ENCODE results near the gene ELMOD1.
A peak's percentile ranks its signal among the peaks of the same experiment; 100 is the strongest.
"Not testable (repeated sequence)": the region's sequence is repeated elsewhere in the genome, so short reads cannot be mapped to it uniquely, and the experiment has no call there.

ELMOD1 gene

GRCh38 chr11:107590460-107591377, at the start of gene ELMOD1:
Gene ELMOD1 (plus strand): TSS chr11:107591147. CDS start chr11:107618190, 27,043 bp downstream.
- peak in 41 of 56 donors; percentile 17 to 75 (median 47) for DNase-seq

DNA sequence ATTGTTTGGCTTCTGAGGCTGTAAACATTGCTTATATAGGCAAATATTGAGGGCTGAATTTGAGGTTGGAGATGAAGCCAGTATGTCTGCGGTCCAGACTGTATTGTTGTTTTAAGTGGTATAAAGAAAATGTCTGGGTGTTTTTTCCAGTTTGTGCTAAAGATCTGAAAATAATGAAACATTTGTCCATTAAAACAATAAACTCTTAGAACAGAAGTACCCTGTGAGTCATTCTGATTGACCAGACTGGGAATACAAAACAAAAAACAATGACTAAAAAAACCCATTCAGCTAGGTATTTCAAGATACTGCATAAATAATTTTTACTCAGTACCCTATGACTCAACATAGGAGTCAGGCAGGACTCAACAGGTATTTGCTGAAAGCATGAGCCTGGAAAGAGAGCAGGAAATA, 45.8 kb upstream of the ELMOD1 start:
- DNase-seq, result no peak

- DNase-seq, result no peak
Observed at GRCh38 chr11:107547961-107548360, 43.0 kb upstream of the ELMOD1 start.

DNA sequence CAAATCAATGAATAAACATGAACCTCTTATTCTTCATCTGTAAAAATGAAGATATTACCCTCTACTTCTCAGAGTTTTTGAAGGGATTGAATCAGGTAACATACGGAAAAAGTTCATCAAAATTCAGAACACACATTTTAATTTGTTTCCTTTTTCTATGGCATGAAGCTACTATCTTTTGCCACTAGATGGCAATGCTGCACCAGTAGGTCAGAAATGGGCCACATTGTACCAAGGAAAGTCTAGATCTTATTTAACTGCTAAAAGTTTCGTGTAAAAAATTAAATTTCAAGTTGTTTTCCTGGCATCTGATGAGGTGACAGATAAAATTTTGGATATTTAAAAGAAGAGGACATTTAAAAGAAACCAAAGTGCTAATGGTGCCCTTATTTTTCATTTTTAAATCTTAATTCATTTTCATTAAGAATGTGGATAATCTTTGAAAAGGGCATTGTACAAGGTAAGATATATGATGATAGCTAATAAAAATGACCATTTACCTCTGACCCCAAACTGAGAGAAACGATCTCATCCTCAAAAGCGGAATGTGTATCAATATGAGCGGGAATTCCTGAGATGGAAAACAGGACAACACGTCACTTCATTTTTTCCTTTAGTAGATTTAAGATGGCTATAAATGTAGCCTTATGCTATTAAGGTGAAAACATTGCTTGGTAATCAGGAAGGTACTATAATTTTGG, 41.5 kb upstream of the ELMOD1 start:
- DNase-seq, result peak in 1 of 56 donors; percentile 11

DNA sequence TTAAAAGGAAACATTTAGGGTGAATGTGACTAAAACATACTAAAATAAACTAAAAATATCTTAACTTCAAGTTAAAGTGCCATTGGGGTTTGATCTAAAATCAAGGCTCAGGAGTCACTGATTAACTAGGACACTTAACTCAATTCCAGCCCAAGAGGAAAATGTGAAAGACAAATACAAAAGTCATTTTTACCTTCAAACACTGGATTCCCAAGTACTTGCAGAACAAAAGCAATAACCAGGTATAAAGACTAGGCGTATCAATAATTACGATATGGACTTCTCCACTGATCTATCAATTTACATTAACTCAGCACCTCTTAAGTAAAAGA, 41.0 kb upstream of the ELMOD1 start:
- no peak for DNase-seq

DNA sequence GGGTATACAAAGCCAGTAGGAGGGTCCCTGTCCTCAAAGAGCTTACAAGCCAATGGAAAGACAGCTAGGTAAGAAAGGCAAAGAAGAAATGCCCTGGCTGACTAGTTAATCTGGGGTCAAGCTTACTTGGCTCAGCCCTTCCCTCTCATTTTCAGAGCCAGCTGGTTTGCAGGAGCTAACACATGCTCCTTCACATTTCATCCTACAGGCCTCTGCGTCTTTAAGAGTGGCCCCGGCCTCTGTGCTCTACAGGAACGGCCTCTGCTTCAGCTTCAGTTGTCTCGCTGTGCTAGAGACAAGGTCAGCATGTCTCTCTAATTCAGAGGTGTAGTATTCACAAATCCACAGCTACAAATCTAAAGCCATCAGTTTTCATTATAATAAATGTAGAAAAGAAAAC, 40.6 kb upstream of the ELMOD1 start:
- DNase-seq, result no peak

DNA sequence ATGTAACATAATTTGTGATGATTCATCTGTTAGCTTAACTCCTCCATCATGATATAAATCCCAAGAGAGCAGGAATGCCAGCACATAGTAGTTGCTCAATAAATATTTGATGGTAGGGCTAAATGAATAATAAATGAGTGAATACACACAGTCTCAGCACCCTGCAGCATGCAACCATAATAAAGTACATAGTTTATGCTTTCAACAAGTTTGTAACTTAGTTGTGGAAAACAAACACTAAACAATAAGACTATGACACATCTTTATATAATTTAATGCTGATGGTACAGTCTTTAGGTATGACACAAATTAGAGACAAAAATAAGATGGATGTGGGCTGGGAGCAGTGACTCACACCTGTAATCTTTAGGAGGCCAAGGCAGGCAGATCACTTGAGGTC, 29.3 kb upstream of the ELMOD1 start:
- DNase-seq, result no peak

GRCh38 chr11:107562647-107563208, 28.2 kb upstream of the ELMOD1 start:
- no peak for DNase-seq

DNA sequence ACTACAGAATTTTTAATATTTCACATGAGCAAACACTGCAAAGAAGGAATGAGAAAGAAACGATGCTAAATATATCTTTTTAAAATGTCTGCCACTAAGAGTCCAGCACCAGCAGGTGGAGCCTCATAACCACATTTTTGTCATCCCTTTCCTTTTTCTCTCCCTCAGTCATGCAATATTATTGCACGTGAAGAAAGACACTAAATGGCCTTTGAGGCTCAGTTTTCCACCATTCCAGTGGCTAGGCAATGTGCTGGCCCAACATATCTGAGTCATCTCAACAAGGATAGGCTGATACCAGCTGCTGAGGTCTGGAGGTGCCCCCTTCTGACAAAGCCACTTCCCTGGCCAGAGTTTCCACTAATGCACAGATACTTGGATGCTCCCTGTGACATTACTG, 27.2 kb upstream of the ELMOD1 start:
- DNase-seq, result peak in 8 of 56 donors; percentile 2 to 37 (median 10)

GRCh38 chr11:107564877-107565218, 26.1 kb upstream of the ELMOD1 start:
- no peak for DNase-seq

GRCh38 chr11:107565219-107565937, 25.6 kb upstream of the ELMOD1 start, which contains the start of gene ALKBH8:
Gene ALKBH8 (minus strand): TSS chr11:107565735. CDS start chr11:107560893, 4,842 bp downstream.
- DNase-seq, result peak; percentile 13 to 88 (median 67)

GRCh38 chr11:107565955-107566501, 24.9 kb upstream of the ELMOD1 start:
- not testable (repeated sequence) for DNase-seq

- DNase-seq, result no peak
Observed at GRCh38 chr11:107566569-107566968, 24.4 kb upstream of the ELMOD1 start.

DNA sequence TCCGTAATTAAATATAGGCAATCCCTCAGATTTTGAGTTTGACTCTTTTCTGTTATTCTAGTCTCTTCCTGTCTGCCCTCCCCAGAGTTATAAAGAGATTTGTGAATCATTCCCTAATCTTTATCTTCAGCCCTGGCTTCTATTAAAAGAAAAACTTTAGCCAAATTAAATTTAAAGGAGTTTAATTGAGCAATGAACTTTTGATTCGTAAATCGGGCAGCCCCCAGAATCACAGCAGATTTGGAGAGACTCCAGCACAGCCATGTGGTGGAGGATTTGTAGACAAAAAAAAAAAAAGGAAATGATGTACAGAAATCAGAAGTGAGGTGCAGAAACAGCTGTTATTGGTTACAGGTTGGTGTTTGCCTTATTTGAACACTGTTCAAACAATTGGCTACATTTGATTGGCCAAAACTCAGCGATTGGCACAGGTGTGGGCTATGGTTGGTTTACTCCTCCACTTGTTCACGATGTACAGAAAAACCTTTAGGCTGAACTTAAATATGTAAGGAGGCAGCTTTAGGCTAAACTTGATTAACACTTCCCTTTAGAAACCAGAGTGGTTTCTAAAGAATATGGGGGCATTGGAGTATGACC, 23.1 kb upstream of the ELMOD1 start:
- no peak for DNase-seq

DNA sequence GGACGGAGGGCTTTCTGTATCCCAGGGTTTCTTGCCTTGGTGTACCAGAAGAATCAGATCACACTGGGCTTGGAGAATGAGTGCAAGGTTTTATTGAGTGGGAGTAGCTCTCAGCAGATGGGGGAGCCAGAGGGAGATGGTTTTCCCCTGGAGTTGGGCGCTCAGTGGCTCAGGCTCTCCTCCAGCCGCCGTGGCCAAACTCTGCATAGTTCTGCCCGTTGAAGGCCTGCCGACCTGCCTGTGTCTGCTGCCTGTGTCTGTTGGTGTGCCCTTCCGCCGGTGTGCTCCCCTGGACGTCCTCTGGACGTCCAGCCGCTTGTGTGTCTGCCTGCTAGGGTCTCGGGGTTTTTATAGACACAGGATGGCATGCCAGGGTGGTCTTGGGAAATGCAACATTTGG, 20.9 kb upstream of the ELMOD1 start:
- no peak for DNase-seq

DNA sequence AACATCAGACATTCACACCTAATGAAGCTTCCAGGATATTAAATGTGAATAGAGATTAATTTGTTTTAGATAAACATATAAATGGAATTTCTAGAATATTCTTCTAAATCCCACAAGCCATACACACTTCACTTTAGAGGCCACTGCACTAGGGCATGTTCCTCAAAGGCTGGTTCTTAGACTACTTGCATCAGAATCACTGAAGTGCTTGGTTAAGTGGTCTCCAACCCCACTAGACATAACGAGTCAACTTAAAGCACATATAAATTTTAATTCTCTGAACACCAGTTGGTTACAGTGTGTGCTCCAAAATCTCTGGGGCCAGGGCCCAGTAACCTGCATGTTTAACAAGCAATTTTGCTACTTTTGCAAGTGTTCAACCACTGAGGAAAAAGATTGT, 17.5 kb upstream of the ELMOD1 start:
- DNase-seq, result no peak

DNA sequence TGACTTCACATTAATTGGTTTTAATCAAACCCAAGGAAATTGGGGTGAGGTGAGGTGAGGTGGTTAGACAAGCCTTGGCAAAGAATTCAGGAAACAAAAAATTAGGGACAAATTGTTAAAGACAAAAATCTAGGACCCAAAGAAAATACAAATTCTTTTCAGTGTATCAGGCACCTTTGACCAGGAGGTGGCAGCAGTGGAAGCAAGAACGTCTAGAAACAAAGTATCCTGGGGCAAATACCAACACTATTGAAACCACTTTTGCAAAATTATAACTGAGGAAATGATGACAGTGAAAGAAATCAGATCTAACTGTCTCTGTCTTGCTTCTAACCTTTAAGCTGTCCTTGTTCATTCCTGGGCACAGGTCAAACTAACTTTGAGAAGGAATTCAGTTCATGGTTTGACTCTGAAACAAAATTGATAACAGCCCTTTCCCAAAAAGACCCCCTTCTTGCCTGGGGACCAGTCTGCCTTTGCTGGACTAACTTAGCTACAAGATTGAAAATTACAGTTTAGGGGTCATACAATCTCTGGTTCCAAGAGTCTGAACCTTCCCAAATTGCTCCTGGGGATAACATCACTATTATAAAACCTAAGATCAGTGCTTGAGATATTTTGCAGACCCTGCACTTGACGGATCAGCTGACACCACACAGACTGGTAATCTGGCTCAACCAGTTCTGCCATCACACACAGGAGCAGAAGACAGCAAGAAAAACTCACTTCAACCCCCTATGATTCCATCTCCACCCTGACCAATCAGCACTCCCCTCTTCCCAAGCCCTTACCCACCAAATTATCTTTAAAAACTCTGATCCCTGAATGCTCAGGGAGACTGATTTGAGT, 14.2 kb upstream of the ELMOD1 start:
- peak in 18 of 56 donors; percentile 9 to 77 (median 22) for DNase-seq

DNA sequence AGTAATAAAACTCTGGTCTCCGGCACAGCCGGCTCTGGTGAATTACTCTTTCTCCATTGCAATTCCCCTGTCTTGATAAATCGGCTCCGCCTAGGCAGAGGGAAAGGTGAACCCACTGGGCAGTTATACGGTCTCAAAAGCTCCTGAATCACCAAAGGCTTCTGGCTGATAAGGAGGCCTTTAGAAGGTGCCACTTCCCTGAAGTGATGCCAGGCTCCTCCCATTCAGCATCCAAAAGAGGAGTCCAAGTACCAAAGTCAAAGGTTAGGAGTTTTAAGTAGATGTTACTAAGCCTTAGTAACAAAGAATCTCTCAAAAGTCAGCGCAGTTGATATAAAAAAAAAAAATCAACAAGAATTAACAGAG, 13.6 kb upstream of the ELMOD1 start:
- DNase-seq, result no peak

- DNase-seq, result not testable (repeated sequence)
Observed at GRCh38 chr11:107579169-107579568, 11.8 kb upstream of the ELMOD1 start.

- DNase-seq, result no peak
Observed at GRCh38 chr11:107581147-107581546, 9.8 kb upstream of the ELMOD1 start.

Measured in amygdala (tissue), 56 donors.